HG03342 (cell line): ENCODE measurements around the gene USP32.
"Not testable (repeated sequence)": the region's sequence is repeated elsewhere in the genome, so short reads cannot be mapped to it uniquely, and the experiment has no call there.

Experiments used
- ATAC-seq: cut with Tn5 transposase; IDR thresholded peaks from one replicate; pipeline ENCODE4 v1.9.1; 2021; ENCODE audit warnings: mild to moderate bottlenecking, moderate library complexity; ENCODE audit not compliant: unreplicated experiment

USP32 gene

GRCh38 chr17:60381958-60382357, 10.0 kb downstream of the USP32 start:
- no peak for ATAC-seq

- not testable (repeated sequence) for ATAC-seq
Observed at GRCh38 chr17:60379461-60379860, 12.5 kb downstream of the USP32 start.

- not testable (repeated sequence) for ATAC-seq
Observed at GRCh38 chr17:60378187-60378586, 13.7 kb downstream of the USP32 start.

GRCh38 chr17:60372790-60373483, 19.0 kb downstream of the USP32 start:
- ATAC-seq: no peak

GRCh38 chr17:60371818-60372510, 20.0 kb downstream of the USP32 start:
- no peak for ATAC-seq

- ATAC-seq: no peak
Observed at GRCh38 chr17:60371416-60371815, 20.5 kb downstream of the USP32 start.

GRCh38 chr17:60369727-60370126, 22.2 kb downstream of the USP32 start:
- ATAC-seq: no peak

- ATAC-seq: no peak
Observed at GRCh38 chr17:60363700-60364405, 28.1 kb downstream of the USP32 start.

GRCh38 chr17:60362329-60362728, 29.6 kb downstream of the USP32 start:
- ATAC-seq: no peak

- ATAC-seq: no peak
Observed at GRCh38 chr17:60361889-60362288, 30.0 kb downstream of the USP32 start.

GRCh38 chr17:60359415-60359814, 32.5 kb downstream of the USP32 start:
- no peak for ATAC-seq

- no peak for ATAC-seq
Observed at GRCh38 chr17:60358606-60359225, 33.2 kb downstream of the USP32 start.

- no peak for ATAC-seq
Observed at GRCh38 chr17:60356940-60357339, 35.0 kb downstream of the USP32 start.

GRCh38 chr17:60355663-60356594, 36.0 kb downstream of the USP32 start:
- no peak for ATAC-seq

- no peak for ATAC-seq
Observed at GRCh38 chr17:60354223-60354622, 37.7 kb downstream of the USP32 start.

GRCh38 chr17:60353773-60354172, 38.2 kb downstream of the USP32 start:
- no peak for ATAC-seq

GRCh38 chr17:60352569-60352968, 39.4 kb downstream of the USP32 start:
- ATAC-seq: no peak

- no peak for ATAC-seq
Observed at GRCh38 chr17:60352071-60352470, 39.9 kb downstream of the USP32 start.

- ATAC-seq: no peak
Observed at GRCh38 chr17:60351012-60351695, 40.8 kb downstream of the USP32 start.

GRCh38 chr17:60348616-60349015, 43.3 kb downstream of the USP32 start:
- no peak for ATAC-seq
